ENCODE measurements around the gene AIF1L. TPM values are rescaled to one million over a fixed set of nuclear protein-coding genes. Genes with fewer than 3 reads are reported as not detected.
"Not testable (repeated sequence)": the region's sequence is repeated elsewhere in the genome, so short reads cannot be mapped to it uniquely, and the experiment has no call there.

The AIF1L gene
- total and polyA plus RNA-seq, 2 experiments from 2014 or later = 4.2 to 6.0 TPM

GRCh38 chr9:131148966-131149687 is 52.8 kb downstream of the AIF1L start:
- no peak for TF ChIP-seq EZH2phosphoT487 (IDR thresholded peaks at IDR 0.05; ENCODE audit: low read depth, severe bottlenecking, unreplicated experiment)
- TF ChIP-seq, protein P1, sequence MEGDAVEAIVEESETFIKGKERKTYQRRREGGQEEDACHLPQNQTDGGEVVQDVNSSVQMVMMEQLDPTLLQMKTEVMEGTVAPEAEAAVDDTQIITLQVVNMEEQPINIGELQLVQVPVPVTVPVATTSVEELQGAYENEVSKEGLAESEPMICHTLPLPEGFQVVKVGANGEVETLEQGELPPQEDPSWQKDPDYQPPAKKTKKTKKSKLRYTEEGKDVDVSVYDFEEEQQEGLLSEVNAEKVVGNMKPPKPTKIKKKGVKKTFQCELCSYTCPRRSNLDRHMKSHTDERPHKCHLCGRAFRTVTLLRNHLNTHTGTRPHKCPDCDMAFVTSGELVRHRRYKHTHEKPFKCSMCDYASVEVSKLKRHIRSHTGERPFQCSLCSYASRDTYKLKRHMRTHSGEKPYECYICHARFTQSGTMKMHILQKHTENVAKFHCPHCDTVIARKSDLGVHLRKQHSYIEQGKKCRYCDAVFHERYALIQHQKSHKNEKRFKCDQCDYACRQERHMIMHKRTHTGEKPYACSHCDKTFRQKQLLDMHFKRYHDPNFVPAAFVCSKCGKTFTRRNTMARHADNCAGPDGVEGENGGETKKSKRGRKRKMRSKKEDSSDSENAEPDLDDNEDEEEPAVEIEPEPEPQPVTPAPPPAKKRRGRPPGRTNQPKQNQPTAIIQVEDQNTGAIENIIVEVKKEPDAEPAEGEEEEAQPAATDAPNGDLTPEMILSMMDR (IDR thresholded peaks at IDR 0.05; ENCODE audit: poor library complexity) = no peak
- TF ChIP-seq EZH2 (IDR thresholded peaks at IDR 0.05; ENCODE audit: borderline replicate concordance) = no peak
- Histone ChIP-seq H3K79me2 (no peaks in the 10 kb centered on the region), H3K4me3 (no peak overlapping the region), H3K9me2 (replicated peaks; ENCODE audit: insufficient read depth) (no peaks in the 10 kb centered on the region), H3K4me2 (no peak overlapping the region), H4K20me1 (ENCODE audit: insufficient read depth, poor library complexity, severe bottlenecking) (no peaks in the 10 kb centered on the region), H2AFZ (no peak overlapping the region), H3K27me3 (no peaks in the 10 kb centered on the region), H3K4me1 (ENCODE audit: insufficient read depth) (no peaks in the 10 kb centered on the region), H3K9me3 (ENCODE audit: low read depth) (no peaks in the 10 kb centered on the region), H3K27ac (no peak overlapping the region), H3K36me3 (replicated peaks; ENCODE audit: insufficient read depth, low read depth) (peaks cover 3% of the 10 kb centered on the region)
- 90% methylated on average over 7 of the region's 7 CpGs for WGBS (ENCODE audit: low lambda C conversion rate, missing lambda C conversion rate)
- DNase-seq (ENCODE audit: low spot score) = no peak

GRCh38 chr9:131149688-131150053 is 53.3 kb downstream of the AIF1L start:
- H3K79me2 ChIP-seq = no peaks in the 10 kb centered on the region
- H3K9me2 ChIP-seq (replicated peaks; ENCODE audit: insufficient read depth) = no peaks in the 10 kb centered on the region
- TF ChIP-seq, protein P1 (IDR thresholded peaks at IDR 0.05; ENCODE audit: poor library complexity) = no peak
- TF ChIP-seq EZH2phosphoT487 (IDR thresholded peaks at IDR 0.05; ENCODE audit: low read depth, severe bottlenecking, unreplicated experiment) (no peak), EZH2 (IDR thresholded peaks at IDR 0.05; ENCODE audit: borderline replicate concordance) (no peak)
- H2AFZ ChIP-seq = no peak overlapping the region
- peaks cover 3% of the 10 kb centered on the region for H3K36me3 ChIP-seq (replicated peaks; ENCODE audit: insufficient read depth, low read depth)
- no peaks in the 10 kb centered on the region for H4K20me1 ChIP-seq (ENCODE audit: insufficient read depth, poor library complexity, severe bottlenecking)
- H3K27me3 ChIP-seq = no peaks in the 10 kb centered on the region
- DNase-seq (ENCODE audit: low spot score) = no peak
- H3K27ac ChIP-seq = no peak overlapping the region
- H3K9me3 ChIP-seq (ENCODE audit: low read depth) = no peaks in the 10 kb centered on the region
- no peak overlapping the region for H3K4me3 ChIP-seq
- no peak overlapping the region for H3K4me2 ChIP-seq
- 79% methylated on average over 5 of the region's 5 CpGs for WGBS (ENCODE audit: low lambda C conversion rate, missing lambda C conversion rate)
- no peaks in the 10 kb centered on the region for H3K4me1 ChIP-seq (ENCODE audit: insufficient read depth)

DNA sequence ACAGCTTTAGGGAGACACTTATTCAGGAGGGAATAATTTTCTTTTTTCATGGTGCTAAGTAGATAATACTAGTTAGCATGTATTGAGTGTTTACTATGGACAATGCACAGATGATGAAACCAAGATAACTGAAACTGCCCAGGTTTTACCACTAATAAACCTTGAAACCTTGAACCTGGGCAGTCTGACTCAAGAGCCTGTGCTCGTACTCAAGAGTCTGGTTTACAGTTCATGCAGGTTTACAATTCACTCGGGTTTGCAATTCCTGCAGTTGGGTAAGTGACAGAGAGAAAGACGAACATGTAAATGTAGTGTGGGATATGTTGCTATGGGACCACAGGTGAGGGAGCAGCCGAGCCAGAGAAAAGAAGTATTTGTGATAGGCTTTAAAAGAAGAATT is 57.3 kb downstream of the AIF1L start:
- Histone ChIP-seq H3K4me2 (no peak overlapping the region), H3K27me3 (no peaks in the 10 kb centered on the region), H4K20me1 (ENCODE audit: insufficient read depth, poor library complexity, severe bottlenecking) (no peaks in the 10 kb centered on the region), H2AFZ (no peak overlapping the region), H3K9me2 (replicated peaks; ENCODE audit: insufficient read depth) (no peaks in the 10 kb centered on the region), H3K27ac (no peak overlapping the region), H3K4me3 (no peak overlapping the region), H3K36me3 (replicated peaks; ENCODE audit: insufficient read depth, low read depth) (no peaks in the 10 kb centered on the region), H3K79me2 (no peaks in the 10 kb centered on the region), H3K4me1 (ENCODE audit: insufficient read depth) (no peaks in the 10 kb centered on the region), H3K9me3 (ENCODE audit: low read depth) (no peaks in the 10 kb centered on the region)
- WGBS (ENCODE audit: low lambda C conversion rate, missing lambda C conversion rate) = 92% methylated on average over 4 of the region's 4 CpGs
- TF ChIP-seq, protein P1 (IDR thresholded peaks at IDR 0.05; ENCODE audit: poor library complexity) = no peak
- no peak for TF ChIP-seq EZH2phosphoT487 (IDR thresholded peaks at IDR 0.05; ENCODE audit: low read depth, severe bottlenecking, unreplicated experiment)
- no peak for TF ChIP-seq EZH2 (IDR thresholded peaks at IDR 0.05; ENCODE audit: borderline replicate concordance)
- DNase-seq (ENCODE audit: low spot score) = peak; percentile 10

DNA sequence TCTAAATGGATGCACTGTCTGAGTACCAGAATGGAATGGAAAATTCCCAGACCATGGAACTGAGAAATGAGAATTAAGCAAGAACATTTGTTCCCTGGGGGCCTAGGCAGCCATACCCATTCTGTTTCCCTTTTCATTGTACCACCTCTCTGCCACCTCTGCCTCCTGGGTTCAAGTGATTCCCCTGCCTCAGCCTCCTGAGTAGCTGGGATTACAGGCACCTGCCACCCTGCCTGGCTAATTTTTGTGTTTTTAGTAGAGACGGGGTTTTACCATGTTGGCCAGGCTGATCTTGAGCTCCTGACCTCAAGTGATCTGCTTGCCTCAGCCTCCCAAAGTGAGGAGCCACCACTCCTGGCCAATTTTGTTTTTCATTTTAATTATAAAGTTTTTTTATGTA is 62.3 kb downstream of the AIF1L start:
- not testable (repeated sequence) for H3K36me3 ChIP-seq (replicated peaks; ENCODE audit: insufficient read depth, low read depth); H3K27me3 ChIP-seq; H3K27ac ChIP-seq; H3K4me2 ChIP-seq; H4K20me1 ChIP-seq (ENCODE audit: insufficient read depth, poor library complexity, severe bottlenecking); H3K79me2 ChIP-seq; H3K9me2 ChIP-seq (replicated peaks; ENCODE audit: insufficient read depth); H3K4me1 ChIP-seq (ENCODE audit: insufficient read depth); H3K4me3 ChIP-seq; H2AFZ ChIP-seq; H3K9me3 ChIP-seq (ENCODE audit: low read depth); DNase-seq (ENCODE audit: low spot score)
- 94% methylated on average over 1 of the region's 1 CpG for WGBS (ENCODE audit: low lambda C conversion rate, missing lambda C conversion rate)
